HepG2 (cell line): Measurements from ENCODE around the gene ACAD8. TPM values are rescaled to one million over a fixed set of nuclear protein-coding genes. Genes with fewer than 3 reads are reported as not detected.

Experiments
- ATAC-seq: fragments of 200-7000 bp; cut with Tn5 transposase; 3 replicates; pipeline ENCODE4 v1.9.1; 2020; ENCODE audit warnings: mild to moderate bottlenecking, moderate library complexity
- BruUV-seq: library from RNA; stranded (reverse); fragments of 400-500 nt; replicated peaks from 2 replicates; lab custom pipeline; 2021; lab: Mats Ljungman, UMichigan
- CTCF ChIA-PET: fragments of 300-600 bp; formaldehyde crosslinking; extraction: SDS; loops from one replicate; lab custom pipeline; 2021; ENCODE audit warnings: low total read pairs, inconsistent platforms, low intra/inter-chr PET ratio; lab: Yijun Ruan, JAX
- POLR2A ChIA-PET: fragments of 350-600 bp; sonication (Branson Sonifier 250); formaldehyde crosslinking; loops from one replicate; lab custom pipeline; 2020; ENCODE audit warnings: antibody characterized with exemption, inconsistent platforms; lab: Yijun Ruan, JAX
- DNase-seq: peaks from one replicate; pipeline ENCODE4 v3.0.0-alpha.2; 2015; ENCODE audit warnings: low spot score
- FAIRE-seq: peaks from 3 replicates; lab custom pipeline; 2011; peaks lifted over from hg19 to GRCh38; lab: Jason Lieb, UNC
- H2AFZ ChIP-seq: one replicate; pipeline ENCODE4 v1.6.1; 2011; ENCODE audit warnings: low read length, inconsistent platforms
- H3K27ac ChIP-seq: fragments of 300-600 bp; 3 replicates; pipeline ENCODE4 v1.8.0; 2011; ENCODE audit warnings: mixed run types, mild to moderate bottlenecking, mixed read lengths, low read length, inconsistent platforms; ENCODE audit not compliant: insufficient read depth; ENCODE audit errors: extremely low read length
- H3K27me3 ChIP-seq, 2 experiments: fragments of 200-600 bp in 1 of 2; 2 replicates in 1 of 2; 3 replicates in 1 of 2; pipeline versions ENCODE4 v1.6.0 to v1.8.0; 2011; ENCODE audit warnings: low read length in 2 of 2, mild to moderate bottlenecking in 2 of 2, moderate library complexity in 2 of 2, inconsistent platforms in 1 of 2; ENCODE audit not compliant: insufficient read depth in 2 of 2, control insufficient read depth in 1 of 2
- H3K36me3 ChIP-seq, 2 experiments: fragments of 200-600 bp in 1 of 2; replicated peaks in 1 of 2; 2 replicates in 1 of 2; 3 replicates in 1 of 2; pipeline versions ENCODE4 v1.5.1 to v1.8.0; 2011; ENCODE audit warnings: low read length in 2 of 2, inconsistent platforms in 1 of 2; ENCODE audit not compliant: insufficient read depth in 2 of 2, control insufficient read depth in 1 of 2
- H3K4me1 ChIP-seq: 2 replicates; pipeline ENCODE4 v1.5.1; 2012; ENCODE audit warnings: low read length, inconsistent platforms; ENCODE audit not compliant: insufficient read depth
- H3K4me2 ChIP-seq: 2 replicates; pipeline ENCODE4 v1.6.0; 2011; ENCODE audit warnings: low read depth, low read length, inconsistent platforms
- H3K4me3 ChIP-seq, 3 experiments: fragments of 200-600 bp in 1 of 3; sonication (generic), shearing (Covaris generic) in 1 of 3; replicated peaks in 1 of 3; 2 replicates each; pipeline ENCODE4 v1.5.1; 2011 to 2016; ENCODE audit warnings: low read length in 3 of 3, inconsistent platforms in 2 of 3, low read depth in 2 of 3, mild to moderate bottlenecking in 2 of 3, control low read depth in 1 of 3, mixed read lengths in 1 of 3; ENCODE audit not compliant: insufficient read depth in 1 of 3
- H3K79me2 ChIP-seq: one replicate; pipeline ENCODE4 v1.6.1; 2011; ENCODE audit warnings: low read length, inconsistent platforms; ENCODE audit not compliant: insufficient read depth
- H3K9ac ChIP-seq: 2 replicates; pipeline ENCODE4 v1.6.0; 2011; ENCODE audit warnings: mild to moderate bottlenecking, low read depth, low read length, inconsistent platforms; ENCODE audit not compliant: insufficient read depth
- H3K9me3 ChIP-seq: 2 replicates; pipeline ENCODE4 v1.5.1; 2012; ENCODE audit warnings: mild to moderate bottlenecking, low read length
- H4K20me1 ChIP-seq: 2 replicates; pipeline ENCODE4 v1.6.0; 2011; ENCODE audit warnings: inconsistent platforms, mild to moderate bottlenecking, low read length, moderate library complexity; ENCODE audit not compliant: insufficient read depth
- BCL3 ChIP-seq: sonication (generic); formaldehyde crosslinking; IDR thresholded peaks from 2 replicates; pipeline ENCODE4 v1.5.1; 2020; ENCODE audit warnings: mild to moderate bottlenecking, missing genetic modification reagents, moderate library complexity
- BRD4 ChIP-seq: sonication (generic); formaldehyde crosslinking; IDR thresholded peaks from 2 replicates; pipeline ENCODE4 v1.4.0; 2020; ENCODE audit warnings: missing genetic modification reagents
- GATAD2A ChIP-seq: IDR thresholded peaks from 2 replicates; pipeline ENCODE4 v1.6.1; 2016
- GZF1 ChIP-seq: sonication (generic); formaldehyde crosslinking; IDR thresholded peaks from 2 replicates; pipeline ENCODE4 v1.5.1; 2020; ENCODE audit warnings: mild to moderate bottlenecking, missing genetic modification reagents
- KDM5B ChIP-seq: sonication (generic); formaldehyde crosslinking; IDR thresholded peaks from 2 replicates; pipeline ENCODE4 v1.4.0; 2020; ENCODE audit warnings: missing genetic modification reagents, mild to moderate bottlenecking, borderline replicate concordance
- KLF12 ChIP-seq: sonication (generic); formaldehyde crosslinking; IDR thresholded peaks from 2 replicates; pipeline ENCODE4 v1.4.0; 2020; ENCODE audit warnings: missing genetic modification reagents, borderline replicate concordance
- PBX2 ChIP-seq: IDR thresholded peaks from 2 replicates; pipeline ENCODE4 v1.6.1; 2016; ENCODE audit warnings: control low read depth
- STAG1 ChIP-seq: sonication (generic); formaldehyde crosslinking; IDR thresholded peaks from 2 replicates; pipeline ENCODE4 v1.4.0; 2020; ENCODE audit warnings: missing genetic modification reagents
- TBP ChIP-seq: sonication (generic); formaldehyde crosslinking; IDR thresholded peaks from 2 replicates; pipeline ENCODE4 v1.5.0; 2020; ENCODE audit warnings: missing genetic modification reagents
- THAP11 ChIP-seq: IDR thresholded peaks from 2 replicates; pipeline ENCODE4 v1.6.1; 2016; ENCODE audit warnings: missing biosample characterization, missing genetic modification reagents
- TSC22D2 ChIP-seq: sonication (generic); formaldehyde crosslinking; IDR thresholded peaks from 2 replicates; pipeline ENCODE4 v1.5.1; 2020; ENCODE audit warnings: missing genetic modification reagents, mild to moderate bottlenecking, borderline replicate concordance
- ZBTB49 ChIP-seq: sonication (generic); formaldehyde crosslinking; IDR thresholded peaks from 2 replicates; pipeline ENCODE4 v1.4.0; 2020; ENCODE audit warnings: missing genetic modification reagents, borderline replicate concordance
- ZNF280D ChIP-seq: sonication (generic); formaldehyde crosslinking; IDR thresholded peaks from 2 replicates; pipeline ENCODE4 v1.5.1; 2020; ENCODE audit warnings: mild to moderate bottlenecking, missing genetic modification reagents
- ZSCAN20 ChIP-seq: sonication (generic); formaldehyde crosslinking; IDR thresholded peaks from 2 replicates; pipeline ENCODE4 v1.4.0; 2020; ENCODE audit warnings: missing genetic modification reagents, mild to moderate bottlenecking, borderline replicate concordance
- ZZZ3 ChIP-seq: sonication (generic); formaldehyde crosslinking; IDR thresholded peaks from 2 replicates; pipeline ENCODE4 v1.4.0; 2020; ENCODE audit warnings: missing genetic modification reagents, mild to moderate bottlenecking, borderline replicate concordance
- WGBS: methylation state at CpG from one replicate; pipeline ENCODE4 v1.1.6; 2017; ENCODE audit warnings: low lambda C conversion rate; 5-methylcytosine and 5-hydroxymethylcytosine counted together
- in situ Hi-C: cut with HindIII; loops from 2 replicates; pipeline ENCODE4 v1.10.0; 2017; ENCODE audit warnings: low pct_unique_long_range_greater_than_20kb; ENCODE audit not compliant: extremely low pct_ligation_motif_present
- intact Hi-C: fragments of 100-400 bp; cut with micrococcal nuclease; formaldehyde crosslinking; loops from one replicate; pipeline ENCODE4 v1.10.0; 2022; ENCODE audit not compliant: unreplicated experiment
- polyA plus RNA-seq, 8 experiments: library from polyadenylated mRNA; depleted of rRNA in 3 of 8; stranded (reverse) in 7 of 8; unstranded in 1 of 8; fragments of >200 nt; fragmentation: Illumina TruSeq in 4 of 8; extraction: Trizol in 4 of 8; gene quantifications; 2 replicates each; pipeline versions ENCODE4 v1.2.1 to v1.2.3, GENCODE V29; 2011 to 2016; ENCODE audit warnings: low read depth in 4 of 8, missing spikeins in 1 of 8, mixed read lengths in 1 of 8; ENCODE audit not compliant: insufficient read depth in 1 of 8
- total RNA-seq, 5 experiments: library from RNA; depleted of rRNA; stranded (reverse); fragments of >200 nt; fragmentation: Illumina TruSeq; extraction: Trizol; gene quantifications; 2 replicates each; pipeline ENCODE4 v1.2.3, GENCODE V29; 2016; ENCODE audit warnings: low read depth in 1 of 5

ACAD8 gene
- total and polyA plus RNA-seq, 2 of the 13 experiments (the other 11 are each of a cell fraction or from before 2014, with no cell fraction given): 13.5 to 20.3 TPM

- TF ChIP-seq PBX2 (CRISPR knock-in tag) (no peak), THAP11 (CRISPR knock-in tag) (no peak), BCL3 (no peak), ZZZ3 (no peak), BRD4 (CRISPR knock-in tag) (no peak), GZF1 (CRISPR knock-in tag) (no peak)
Observed at GRCh38 chr11:134229126-134229790, 24.1 kb upstream of the ACAD8 start (continued).

GRCh38 chr11:134230339-134230738, 23.0 kb upstream of the ACAD8 start:
- no peak for ATAC-seq
- TF ChIP-seq ZNF280D (CRISPR knock-in tag) (no peak), ZSCAN20 (CRISPR knock-in tag) (no peak), GATAD2A (CRISPR knock-in tag) (no peak), TSC22D2 (no peak), ZBTB49 (no peak), STAG1 (CRISPR knock-in tag) (no peak), KLF12 (CRISPR knock-in tag) (no peak), KDM5B (CRISPR knock-in tag) (no peak), TBP (CRISPR knock-in tag) (no peak)

More at GRCh38 chr11:134230339-134230738, 23.0 kb upstream of the ACAD8 start:
- H3K4me3 ChIP-seq: no peak overlapping the region
- CTCF ChIA-PET: no interaction called here
- no peaks in the 10 kb centered on the region for H3K27me3 ChIP-seq
- BruUV-seq: no TSS peak
- no peak overlapping the region for H3K27ac ChIP-seq
- H2AFZ ChIP-seq: no peak overlapping the region
- H3K79me2 ChIP-seq: peaks cover 27% of the 10 kb centered on the region
- no peak overlapping the region for H3K4me2 ChIP-seq
- H3K4me1 ChIP-seq: peaks cover 44% of the 10 kb centered on the region
- peaks cover 2 to 3% of the 10 kb centered on the region in 2 experiments; a peak in 2 of 5 replicates for H3K36me3 ChIP-seq
- DNase-seq (no peak), FAIRE-seq (no peak)
- POLR2A ChIA-PET: no interaction called here
- no peak overlapping the region for H3K9ac ChIP-seq
- in situ Hi-C loops: no loop called here
- H4K20me1 ChIP-seq: peaks cover 7% of the 10 kb centered on the region; the same call in 1 of the 2 replicates
- 92% methylated on average over 4 of the region's 4 CpGs for WGBS
- intact Hi-C loops: no loop called here
- H3K9me3 ChIP-seq: no peaks in the 10 kb centered on the region
